Duodenal mucosa (tissue), 2 donors: ENCODE data around the gene SHISA2.

Experiments used
- H3K27ac ChIP-seq: one replicate; pipeline ENCODE4 v1.7.0; 2013; ENCODE audit warnings: low read depth, low read length
- H3K27me3 ChIP-seq, 2 donors: one replicate each; pipeline ENCODE4 v1.7.0; 2013; ENCODE audit warnings: low read length in 2 of 2, control low read depth in 1 of 2; ENCODE audit not compliant: insufficient read depth in 2 of 2, control insufficient read depth in 1 of 2
- H3K36me3 ChIP-seq, 2 donors: one replicate each; pipeline ENCODE4 v1.7.0; 2013; ENCODE audit warnings: low read length in 2 of 2, control low read depth in 1 of 2; ENCODE audit not compliant: insufficient read depth in 2 of 2, control insufficient read depth in 1 of 2
- H3K4me1 ChIP-seq, 2 donors: one replicate each; pipeline ENCODE4 v1.7.0; 2013; ENCODE audit warnings: low read length in 2 of 2, control low read depth in 1 of 2; ENCODE audit not compliant: insufficient read depth in 2 of 2, control insufficient read depth in 1 of 2
- H3K4me3 ChIP-seq, 2 donors: one replicate each; pipeline ENCODE4 v1.7.0; 2013; ENCODE audit warnings: low read length in 2 of 2, low read depth in 1 of 2
- H3K9ac ChIP-seq, 2 donors: one replicate each; pipeline ENCODE4 v1.7.0; 2013; ENCODE audit warnings: low read length in 2 of 2, low read depth in 1 of 2
- H3K9me3 ChIP-seq, 2 donors: one replicate each; pipeline ENCODE4 v1.7.0; 2013; ENCODE audit warnings: low read length in 2 of 2, control low read depth in 1 of 2; ENCODE audit not compliant: control insufficient read depth in 1 of 2

SHISA2 gene

GRCh38 chr13:26051231-26051656 lies 572 bp downstream of the SHISA2 start:
- Histone ChIP-seq H3K9ac (no peak overlapping the region), H3K4me1 (no peaks in the 10 kb centered on the region), H3K27me3 (peaks cover 30 to 41% of the 10 kb centered on the region in 2 donors), H3K27ac (no peak overlapping the region), H3K36me3 (no peaks in the 10 kb centered on the region), H3K4me3 (peak overlapping the region; percentile 26 to 43), H3K9me3 (no peaks in the 10 kb centered on the region)

GRCh38 chr13:26050568-26051230 lies 1.1 kb downstream of the SHISA2 start:
- H3K9me3 ChIP-seq, result no peaks in the 10 kb centered on the region
- H3K27ac ChIP-seq, result no peak overlapping the region
- no peaks in the 10 kb centered on the region for H3K36me3 ChIP-seq
- no peaks in the 10 kb centered on the region for H3K4me1 ChIP-seq
- H3K27me3 ChIP-seq, result peaks cover 30 to 41% of the 10 kb centered on the region in 2 donors
- no peak overlapping the region for H3K4me3 ChIP-seq
- H3K9ac ChIP-seq, result no peak overlapping the region

GRCh38 chr13:26048741-26049140 lies 3.1 kb downstream of the SHISA2 start:
- Histone ChIP-seq H3K27me3 (peaks cover 30 to 41% of the 10 kb centered on the region in 2 donors), H3K4me1 (no peaks in the 10 kb centered on the region), H3K4me3 (no peak overlapping the region), H3K27ac (no peak overlapping the region), H3K36me3 (no peaks in the 10 kb centered on the region), H3K9me3 (no peaks in the 10 kb centered on the region), H3K9ac (no peak overlapping the region)

GRCh38 chr13:26047040-26047439 lies 4.8 kb downstream of the SHISA2 start:
- H3K36me3 ChIP-seq, result no peaks in the 10 kb centered on the region
- no peak overlapping the region for H3K9ac ChIP-seq
- no peak overlapping the region for H3K4me3 ChIP-seq
- peaks cover 22 to 33% of the 10 kb centered on the region in 2 donors for H3K27me3 ChIP-seq
- H3K4me1 ChIP-seq, result no peaks in the 10 kb centered on the region
- no peaks in the 10 kb centered on the region for H3K9me3 ChIP-seq
- H3K27ac ChIP-seq, result no peak overlapping the region

- no peaks in the 10 kb centered on the region for H3K4me1 ChIP-seq
- H3K27ac ChIP-seq, result no peak overlapping the region
- H3K36me3 ChIP-seq, result no peaks in the 10 kb centered on the region
- H3K9me3 ChIP-seq, result no peaks in the 10 kb centered on the region
- H3K4me3 ChIP-seq, result no peak overlapping the region
- no peak overlapping the region for H3K9ac ChIP-seq
- H3K27me3 ChIP-seq, result peaks cover 21 to 33% of the 10 kb centered on the region in 2 donors
Measured at GRCh38 chr13:26046639-26047038, 5.2 kb downstream of the SHISA2 start.

- Histone ChIP-seq H3K4me1 (no peaks in the 10 kb centered on the region), H3K4me3 (no peak overlapping the region), H3K27ac (no peak overlapping the region), H3K27me3 (peaks cover 14 to 20% of the 10 kb centered on the region in 2 donors), H3K36me3 (no peaks in the 10 kb centered on the region), H3K9ac (no peak overlapping the region), H3K9me3 (no peaks in the 10 kb centered on the region)
Measured at GRCh38 chr13:26045142-26045541, 6.7 kb downstream of the SHISA2 start.

DNA sequence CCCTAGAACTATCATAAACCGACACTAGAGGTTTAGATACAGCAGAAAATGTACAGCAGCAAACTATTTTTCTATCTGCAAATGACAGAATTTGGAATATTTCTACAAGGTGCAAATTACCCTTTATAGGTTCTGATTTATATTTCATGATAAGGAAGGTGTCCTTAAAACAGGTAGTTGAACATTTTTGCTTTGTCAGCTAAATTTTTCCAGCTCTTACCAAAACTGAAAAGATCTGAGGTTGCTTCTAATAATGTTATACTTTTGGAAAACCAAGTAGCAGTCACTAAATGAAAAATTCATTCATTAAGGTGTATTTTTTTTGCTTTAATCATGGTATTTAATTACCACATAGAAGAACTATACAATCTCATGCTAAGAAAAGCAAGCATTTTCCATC lies 9.0 kb downstream of the SHISA2 start:
- H3K27ac ChIP-seq, result no peak overlapping the region
- H3K27me3 ChIP-seq, result no peaks in the 10 kb centered on the region
- no peaks in the 10 kb centered on the region for H3K36me3 ChIP-seq
- H3K9ac ChIP-seq, result no peak overlapping the region
- no peak overlapping the region for H3K4me3 ChIP-seq
- no peaks in the 10 kb centered on the region for H3K4me1 ChIP-seq
- H3K9me3 ChIP-seq, result no peaks in the 10 kb centered on the region

DNA sequence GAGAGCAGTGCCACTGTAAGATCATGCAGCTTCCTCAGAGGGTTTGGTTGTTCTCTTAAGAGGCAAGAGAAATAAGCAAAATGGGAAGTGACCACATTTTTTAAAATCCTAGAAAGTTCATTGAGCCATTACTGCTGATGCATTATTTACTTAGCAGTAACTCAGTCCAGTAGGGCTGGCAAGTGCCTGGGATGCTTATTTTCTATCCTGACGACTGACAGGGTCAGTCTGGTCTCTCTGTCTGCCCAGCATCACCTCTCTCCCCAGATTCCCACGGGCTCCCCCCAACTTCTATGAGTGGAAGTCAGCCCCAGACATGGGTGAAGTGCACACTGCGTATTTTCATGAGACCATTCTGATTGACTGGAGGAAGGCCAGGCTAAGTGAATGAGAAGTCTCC lies 10.4 kb downstream of the SHISA2 start:
- Histone ChIP-seq H3K4me1 (no peaks in the 10 kb centered on the region), H3K9ac (no peak overlapping the region), H3K36me3 (no peaks in the 10 kb centered on the region), H3K27ac (no peak overlapping the region), H3K9me3 (no peaks in the 10 kb centered on the region), H3K4me3 (no peak overlapping the region), H3K27me3 (no peaks in the 10 kb centered on the region)

DNA sequence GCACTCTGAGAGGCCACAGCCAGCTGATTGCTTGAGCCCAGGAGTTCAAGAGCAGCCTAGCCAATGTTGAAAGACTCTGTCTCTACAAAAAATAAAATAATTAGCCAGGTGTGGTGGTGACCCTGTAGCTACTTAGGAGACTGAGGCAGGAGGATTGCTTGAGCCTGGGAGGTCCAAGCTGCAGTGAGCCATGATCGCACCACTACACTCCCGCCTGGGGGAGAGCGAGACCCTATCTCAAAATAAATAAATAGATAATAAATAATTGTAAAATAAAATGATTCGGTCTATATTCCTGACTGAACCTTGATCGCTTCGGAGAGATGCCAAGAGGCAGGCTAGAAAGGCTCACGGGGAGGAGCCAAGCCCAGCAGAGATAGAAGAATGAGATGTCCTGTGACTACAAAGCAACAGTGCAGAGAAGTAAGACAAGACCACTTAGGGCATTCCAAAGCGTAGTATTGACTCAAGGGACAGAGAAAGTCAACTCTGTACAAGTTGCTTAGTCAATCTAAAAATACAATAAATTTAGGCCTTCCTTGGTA lies 12.8 kb downstream of the SHISA2 start:
- Histone ChIP-seq H3K4me1 (no peaks in the 10 kb centered on the region), H3K4me3 (no peak overlapping the region), H3K36me3 (no peaks in the 10 kb centered on the region), H3K27ac (no peak overlapping the region), H3K27me3 (no peaks in the 10 kb centered on the region), H3K9ac (no peak overlapping the region), H3K9me3 (no peaks in the 10 kb centered on the region)

- H3K27me3 ChIP-seq, result no peaks in the 10 kb centered on the region
- no peaks in the 10 kb centered on the region for H3K36me3 ChIP-seq
- H3K27ac ChIP-seq, result no peak overlapping the region
- no peaks in the 10 kb centered on the region for H3K9me3 ChIP-seq
- H3K4me3 ChIP-seq, result no peak overlapping the region
- no peaks in the 10 kb centered on the region for H3K4me1 ChIP-seq
- no peak overlapping the region for H3K9ac ChIP-seq
Measured at GRCh38 chr13:26037302-26037701, 14.5 kb downstream of the SHISA2 start.
